H9 (cell line): ENCODE results near the gene RALGAPA2. TPM values are rescaled to one million over a fixed set of nuclear protein-coding genes. Genes with fewer than 3 reads are reported as not detected.

Experiments used
- DNase-seq: peaks from one replicate; pipeline ENCODE4 v3.0.0-alpha.2; 2017
- H2AFZ ChIP-seq: one replicate; pipeline ENCODE4 v1.6.1; 2013; ENCODE audit warnings: mild to moderate bottlenecking, low read length, control low read depth, moderate library complexity
- H2AK5ac ChIP-seq: 2 replicates; pipeline ENCODE4 v1.6.1; 2013; ENCODE audit warnings: low read length, control low read depth, mixed read lengths; ENCODE audit not compliant: insufficient read length
- H2BK120ac ChIP-seq: one replicate; pipeline ENCODE4 v1.6.1; 2013; ENCODE audit warnings: low read depth, mild to moderate bottlenecking, low read length, control low read depth, inconsistent platforms; ENCODE audit not compliant: poor library complexity, severe bottlenecking
- H2BK12ac ChIP-seq: 2 replicates; pipeline ENCODE4 v1.6.1; 2013; ENCODE audit warnings: low read length, control low read depth, mixed read lengths, low read depth; ENCODE audit not compliant: insufficient read length
- H2BK15ac ChIP-seq: 2 replicates; pipeline ENCODE4 v1.6.1; 2013; ENCODE audit warnings: low read depth, low read length, control low read depth
- H2BK20ac ChIP-seq: one replicate; pipeline ENCODE4 v1.6.1; 2013; ENCODE audit warnings: low read depth, mild to moderate bottlenecking, low read length, control low read depth, inconsistent platforms; ENCODE audit not compliant: poor library complexity, severe bottlenecking
- H2BK5ac ChIP-seq: 2 replicates; pipeline ENCODE4 v1.6.1; 2013; ENCODE audit warnings: low read length, control low read depth, mixed read lengths; ENCODE audit not compliant: insufficient read length
- H3K14ac ChIP-seq: 2 replicates; pipeline ENCODE4 v1.6.1; 2013; ENCODE audit warnings: low read length, control low read depth; ENCODE audit not compliant: insufficient read depth
- H3K18ac ChIP-seq: 2 replicates; pipeline ENCODE4 v1.6.1; 2013; ENCODE audit warnings: low read depth, mild to moderate bottlenecking, mixed read lengths, low read length, control low read depth; ENCODE audit not compliant: insufficient read length
- H3K23ac ChIP-seq: 2 replicates; pipeline ENCODE4 v1.6.1; 2013; ENCODE audit warnings: low read length, control low read depth, mixed read lengths, low read depth; ENCODE audit not compliant: insufficient read length
- H3K23me2 ChIP-seq: 2 replicates; pipeline ENCODE4 v1.6.1; 2013; ENCODE audit warnings: low read depth, mild to moderate bottlenecking, mixed read lengths, low read length, control low read depth; ENCODE audit not compliant: insufficient read length, poor library complexity, severe bottlenecking
- H3K27ac ChIP-seq: 2 replicates; pipeline ENCODE4 v1.5.1; 2013; ENCODE audit warnings: low read length, control low read depth, mixed read lengths, low read depth; ENCODE audit not compliant: insufficient read length
- H3K27me3 ChIP-seq: 2 replicates; pipeline ENCODE4 v1.6.1; 2013; ENCODE audit warnings: low read length, control low read depth, inconsistent platforms; ENCODE audit not compliant: insufficient read depth
- H3K4ac ChIP-seq: 2 replicates; pipeline ENCODE4 v1.6.1; 2013; ENCODE audit warnings: low read depth, mild to moderate bottlenecking, control low read depth, inconsistent platforms, low read length, moderate library complexity
- H3K4me1 ChIP-seq: 2 replicates; pipeline ENCODE4 v1.6.1; 2013; ENCODE audit warnings: low read length, control low read depth, inconsistent platforms; ENCODE audit not compliant: insufficient read depth
- H3K4me2 ChIP-seq: 2 replicates; pipeline ENCODE4 v1.6.1; 2013; ENCODE audit warnings: low read length, control low read depth, mixed read lengths; ENCODE audit not compliant: insufficient read length, insufficient read depth
- H3K56ac ChIP-seq: 2 replicates; pipeline ENCODE4 v1.6.1; 2013; ENCODE audit warnings: low read depth, mild to moderate bottlenecking, mixed read lengths, low read length, control low read depth; ENCODE audit not compliant: insufficient read length
- H3K79me1 ChIP-seq: 2 replicates; pipeline ENCODE4 v1.6.1; 2013; ENCODE audit warnings: low read depth, mild to moderate bottlenecking, moderate library complexity, low read length, control low read depth, inconsistent platforms; ENCODE audit not compliant: insufficient read depth, poor library complexity, severe bottlenecking
- H3K79me2 ChIP-seq: 2 replicates; pipeline ENCODE4 v1.6.1; 2013; ENCODE audit warnings: low read length, control low read depth, inconsistent platforms; ENCODE audit not compliant: insufficient read depth
- H3K9ac ChIP-seq: 2 replicates; pipeline ENCODE4 v1.6.1; 2013; ENCODE audit warnings: low read length, control low read depth, mixed read lengths; ENCODE audit not compliant: insufficient read length; ENCODE audit errors: extremely low read depth
- H3K9me3 ChIP-seq: one replicate; pipeline ENCODE4 v1.6.1; 2013; ENCODE audit warnings: low read depth, low read length, inconsistent platforms; ENCODE audit not compliant: control insufficient read depth
- H3T11ph ChIP-seq: one replicate; pipeline ENCODE4 v1.6.1; 2013; ENCODE audit warnings: mild to moderate bottlenecking, low read length, control low read depth, inconsistent platforms
- H4K20me1 ChIP-seq: one replicate; pipeline ENCODE4 v1.6.1; 2013; ENCODE audit not compliant: control insufficient read depth, insufficient read length, insufficient read depth
- H4K5ac ChIP-seq: 2 replicates; pipeline ENCODE4 v1.6.1; 2013; ENCODE audit warnings: low read depth, mild to moderate bottlenecking, mixed read lengths, low read length, control low read depth; ENCODE audit not compliant: insufficient read length
- H4K8ac ChIP-seq: replicated peaks from 2 replicates; pipeline ENCODE4 v1.6.1; 2013; ENCODE audit warnings: low read length, control low read depth, mixed read lengths, low read depth; ENCODE audit not compliant: insufficient read length
- H4K91ac ChIP-seq: 2 replicates; pipeline ENCODE4 v1.6.1; 2013; ENCODE audit warnings: low read depth, mild to moderate bottlenecking, moderate library complexity, mixed read lengths, low read length, control low read depth; ENCODE audit not compliant: insufficient read length
- H3K27ac Mint-ChIP-seq, 3 experiments: 2 replicates in 2 of 3; 3 replicates in 1 of 3; pipeline ENCODE4 v1.8.0; 2020 to 2021; ENCODE audit warnings: mixed read lengths in 3 of 3, mild to moderate bottlenecking in 1 of 3, moderate library complexity in 1 of 3
- H3K27me3 Mint-ChIP-seq: 2 replicates; pipeline ENCODE4 v1.8.0; 2021; ENCODE audit warnings: low read depth, mild to moderate bottlenecking, moderate library complexity, mixed read lengths
- H3K36me3 Mint-ChIP-seq, 3 experiments: 2 replicates in 2 of 3; 3 replicates in 1 of 3; pipeline ENCODE4 v1.8.0; 2020 to 2021; ENCODE audit warnings: low read depth in 3 of 3, mixed read lengths in 3 of 3; ENCODE audit not compliant: insufficient read depth in 1 of 3
- H3K4me1 Mint-ChIP-seq, 2 experiments: 2 replicates each; pipeline ENCODE4 v1.8.0; 2020; ENCODE audit warnings: mixed read lengths in 2 of 2
- H3K4me3 Mint-ChIP-seq, 2 experiments: 2 replicates in 1 of 2; 3 replicates in 1 of 2; pipeline ENCODE4 v1.8.0; 2020 to 2021; ENCODE audit warnings: mild to moderate bottlenecking in 2 of 2, mixed read lengths in 2 of 2, moderate library complexity in 1 of 2
- H3K9me3 Mint-ChIP-seq, 2 experiments: 2 replicates in 1 of 2; 3 replicates in 1 of 2; pipeline ENCODE4 v1.8.0; 2020; ENCODE audit warnings: mild to moderate bottlenecking in 2 of 2, mixed read lengths in 2 of 2, moderate library complexity in 1 of 2
- WGBS: extraction: QIAGEN DNeasy Blood & Tissue Kit; methylation state at CpG from one replicate; pipeline ENCODE4 v1.1.7; 2013; ENCODE audit warnings: missing lambda C conversion rate, low lambda C conversion rate, mixed read lengths; ENCODE audit not compliant: insufficient read length; ENCODE audit errors: extremely low coverage; 5-methylcytosine and 5-hydroxymethylcytosine counted together
- total RNA-seq: library from RNA; stranded (reverse); gene quantifications from 2 replicates; pipeline ENCODE4 v1.2.1, GENCODE V29; 2021
- TF ChIP-seq, protein P1 (sequence below): fragments of 200-600 bp; sonication (generic); conservative IDR thresholded peaks from 3 replicates; pipeline ENCODE4 v1.8.0; 2021; ENCODE audit warnings: antibody characterized with exemption, mild to moderate bottlenecking

Gene RALGAPA2
- total RNA-seq, 1 experiment from 2014 or later, result 16.6 TPM

- DNase-seq, result no peak
- H3K4me1 ChIP-seq, result peaks cover 6% of the 10 kb centered on the region; the same call in 1 of the 2 replicates
- H2BK5ac ChIP-seq, result no peak overlapping the region
- no peak overlapping the region for H2AK5ac ChIP-seq
- no peak overlapping the region for H2BK12ac ChIP-seq
- H3K14ac ChIP-seq, result no peak overlapping the region
- no peak overlapping the region for H3K27ac ChIP-seq
- peaks cover 3% of the 10 kb centered on the region for H3K79me1 ChIP-seq
- H3K56ac ChIP-seq, result no peak overlapping the region
- H4K5ac ChIP-seq, result no peak overlapping the region
- 0 out of 2 replicates have a peak, but pooled peaks cover 3% of the 10 kb centered on the region for H3K79me2 ChIP-seq
- no peak overlapping the region for H2BK15ac ChIP-seq
- H3K4me3 Mint-ChIP-seq, result no peak overlapping the region
- no peaks in the 10 kb centered on the region for H3K9me3 Mint-ChIP-seq
- no peak overlapping the region for H3K23ac ChIP-seq
- no peak overlapping the region for H3K9ac ChIP-seq
- no peak overlapping the region for H4K8ac ChIP-seq
- H3K4me1 Mint-ChIP-seq, result peaks cover 9 to 10% of the 10 kb centered on the region in 2 experiments; a peak in 3 of 4 replicates
- H3K9me3 ChIP-seq, result no peaks in the 10 kb centered on the region
- no CpG with 5 or more reads among the region's 3 CpGs for WGBS
- H3K23me2 ChIP-seq, result no peaks in the 10 kb centered on the region
- no peak overlapping the region for H3K27ac Mint-ChIP-seq
- no peaks in the 10 kb centered on the region for H3K27me3 ChIP-seq
- no peaks in the 10 kb centered on the region for H3K36me3 Mint-ChIP-seq
- no peak overlapping the region for H3T11ph ChIP-seq
- no peak overlapping the region for H2AFZ ChIP-seq
- H4K91ac ChIP-seq, result no peak overlapping the region
- TF ChIP-seq, protein P1, sequence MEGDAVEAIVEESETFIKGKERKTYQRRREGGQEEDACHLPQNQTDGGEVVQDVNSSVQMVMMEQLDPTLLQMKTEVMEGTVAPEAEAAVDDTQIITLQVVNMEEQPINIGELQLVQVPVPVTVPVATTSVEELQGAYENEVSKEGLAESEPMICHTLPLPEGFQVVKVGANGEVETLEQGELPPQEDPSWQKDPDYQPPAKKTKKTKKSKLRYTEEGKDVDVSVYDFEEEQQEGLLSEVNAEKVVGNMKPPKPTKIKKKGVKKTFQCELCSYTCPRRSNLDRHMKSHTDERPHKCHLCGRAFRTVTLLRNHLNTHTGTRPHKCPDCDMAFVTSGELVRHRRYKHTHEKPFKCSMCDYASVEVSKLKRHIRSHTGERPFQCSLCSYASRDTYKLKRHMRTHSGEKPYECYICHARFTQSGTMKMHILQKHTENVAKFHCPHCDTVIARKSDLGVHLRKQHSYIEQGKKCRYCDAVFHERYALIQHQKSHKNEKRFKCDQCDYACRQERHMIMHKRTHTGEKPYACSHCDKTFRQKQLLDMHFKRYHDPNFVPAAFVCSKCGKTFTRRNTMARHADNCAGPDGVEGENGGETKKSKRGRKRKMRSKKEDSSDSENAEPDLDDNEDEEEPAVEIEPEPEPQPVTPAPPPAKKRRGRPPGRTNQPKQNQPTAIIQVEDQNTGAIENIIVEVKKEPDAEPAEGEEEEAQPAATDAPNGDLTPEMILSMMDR, result no peak
- H2BK20ac ChIP-seq, result no peak overlapping the region
- H3K27me3 Mint-ChIP-seq, result no peaks in the 10 kb centered on the region
- H3K4ac ChIP-seq, result no peak overlapping the region
- no peak overlapping the region for H2BK120ac ChIP-seq
- H3K4me2 ChIP-seq, result no peak overlapping the region
- H3K18ac ChIP-seq, result no peak overlapping the region
- no peaks in the 10 kb centered on the region for H4K20me1 ChIP-seq
Measured at GRCh38 chr20:20685635-20686034, 26.8 kb downstream of the RALGAPA2 start.
